Upper lobe of left lung (tissue), 4 donors: ENCODE data around the gene COL18A1.

Experiments used
- EP300 ChIP-seq, 4 donors: sonication (generic); formaldehyde crosslinking; IDR thresholded peaks; one replicate each; pipeline ENCODE4 v1.5.1; 2017; ENCODE audit warnings: antibody characterized with exemption in 4 of 4, control low read depth in 2 of 4
- POLR2AphosphoS5 ChIP-seq, 2 donors: sonication (generic); formaldehyde crosslinking; IDR thresholded peaks; one replicate each; pipeline ENCODE4 v1.5.1; 2017; ENCODE audit warnings: antibody characterized with exemption in 2 of 2

DNA sequence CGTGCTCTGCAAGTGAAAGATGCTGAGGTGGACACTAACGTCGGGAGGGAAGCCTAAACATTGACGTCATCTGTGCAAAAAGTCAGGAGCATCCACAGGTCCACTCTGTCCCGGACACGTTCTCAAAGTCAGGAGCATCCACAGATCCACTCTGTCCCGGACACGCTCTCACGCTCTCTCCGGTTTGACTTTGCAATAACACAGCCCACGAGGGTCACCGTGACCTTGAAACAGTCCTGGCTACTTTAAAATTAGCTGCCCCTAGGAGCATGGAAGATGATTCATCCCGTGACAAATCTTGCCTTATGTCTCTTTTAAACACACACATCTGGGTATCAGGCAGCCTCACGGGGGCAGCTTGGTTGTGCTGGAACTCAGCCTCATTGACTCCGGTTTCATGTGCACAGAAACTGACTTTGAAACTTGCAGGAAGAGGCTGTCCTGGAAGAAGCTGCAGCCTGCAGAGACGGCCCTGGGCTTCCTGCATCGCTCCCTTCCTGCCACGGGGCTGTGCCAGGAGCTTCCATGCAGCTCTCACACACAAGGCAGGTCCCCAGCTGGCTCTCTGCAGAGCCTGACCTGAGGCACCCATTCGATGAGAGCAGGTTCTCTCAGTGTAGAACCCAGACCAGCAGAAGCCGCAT is 18.1 kb upstream of the COL18A1 start:
- TF ChIP-seq EP300 (IDR thresholded peaks at IDR 0.05) (peak in 1 of 4 donors; percentile 70), POLR2AphosphoS5 (IDR thresholded peaks at IDR 0.05) (peak; percentile 32 to 44)
